ENCODE measurements around the gene ZFAND3.

ZFAND3 gene

DNA sequence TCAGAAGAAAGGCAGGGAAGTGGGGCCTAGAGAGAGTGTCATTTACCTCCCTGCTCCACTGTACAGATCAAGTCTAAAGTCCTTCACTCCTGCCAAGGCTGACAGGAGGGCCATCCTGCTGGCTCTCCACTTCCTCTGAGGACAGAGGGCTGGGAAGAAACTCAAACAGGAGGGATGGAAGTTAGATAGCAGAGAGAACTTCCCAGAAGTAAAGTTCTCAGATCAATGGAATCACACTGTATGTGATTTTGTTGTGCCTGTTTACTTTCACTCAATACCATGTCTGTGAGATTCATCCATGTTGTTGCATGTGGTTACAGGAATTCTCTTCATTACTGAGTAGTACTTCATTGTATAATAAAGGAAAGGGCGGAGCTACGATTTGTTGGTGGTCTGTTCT lies 32.3 kb upstream of the ZFAND3 start:
- DNase-seq (ENCODE audit: extremely low read depth, low read depth), result no peak
- TF ChIP-seq, protein P1, sequence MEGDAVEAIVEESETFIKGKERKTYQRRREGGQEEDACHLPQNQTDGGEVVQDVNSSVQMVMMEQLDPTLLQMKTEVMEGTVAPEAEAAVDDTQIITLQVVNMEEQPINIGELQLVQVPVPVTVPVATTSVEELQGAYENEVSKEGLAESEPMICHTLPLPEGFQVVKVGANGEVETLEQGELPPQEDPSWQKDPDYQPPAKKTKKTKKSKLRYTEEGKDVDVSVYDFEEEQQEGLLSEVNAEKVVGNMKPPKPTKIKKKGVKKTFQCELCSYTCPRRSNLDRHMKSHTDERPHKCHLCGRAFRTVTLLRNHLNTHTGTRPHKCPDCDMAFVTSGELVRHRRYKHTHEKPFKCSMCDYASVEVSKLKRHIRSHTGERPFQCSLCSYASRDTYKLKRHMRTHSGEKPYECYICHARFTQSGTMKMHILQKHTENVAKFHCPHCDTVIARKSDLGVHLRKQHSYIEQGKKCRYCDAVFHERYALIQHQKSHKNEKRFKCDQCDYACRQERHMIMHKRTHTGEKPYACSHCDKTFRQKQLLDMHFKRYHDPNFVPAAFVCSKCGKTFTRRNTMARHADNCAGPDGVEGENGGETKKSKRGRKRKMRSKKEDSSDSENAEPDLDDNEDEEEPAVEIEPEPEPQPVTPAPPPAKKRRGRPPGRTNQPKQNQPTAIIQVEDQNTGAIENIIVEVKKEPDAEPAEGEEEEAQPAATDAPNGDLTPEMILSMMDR (IDR thresholded peaks at IDR 0.05; ENCODE audit: low read depth, low read length), result no peak

DNA sequence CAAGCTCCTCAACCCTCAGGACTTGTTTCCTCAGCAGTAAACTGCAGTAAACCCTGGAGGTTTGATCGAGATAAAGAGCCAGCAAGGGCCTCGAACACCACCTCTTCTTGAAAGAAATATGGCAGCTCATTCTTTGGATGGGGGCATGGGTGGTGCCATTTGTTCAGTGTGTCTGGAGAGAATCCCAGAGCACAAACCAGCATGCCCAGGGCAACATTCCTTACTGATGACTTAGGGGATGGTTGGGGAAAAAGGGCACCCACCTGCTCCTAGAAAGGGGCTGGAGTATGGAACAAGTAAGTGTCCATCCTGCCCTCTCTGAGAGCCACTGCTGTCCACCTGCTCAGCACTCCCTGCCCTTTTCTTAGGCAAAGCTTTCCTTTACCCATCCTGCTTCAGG lies 31.3 kb upstream of the ZFAND3 start:
- no peak for DNase-seq (ENCODE audit: extremely low read depth, low read depth)
- TF ChIP-seq, protein P1 (IDR thresholded peaks at IDR 0.05; ENCODE audit: low read depth, low read length), result no peak

- TF ChIP-seq, protein P1 (IDR thresholded peaks at IDR 0.05; ENCODE audit: low read depth, low read length), result peak; percentile 97
- peak; percentile 93 for DNase-seq (ENCODE audit: extremely low read depth, low read depth)
Observed at GRCh38 chr6:37791156-37791919, 28.2 kb upstream of the ZFAND3 start.

- no peak for DNase-seq (ENCODE audit: extremely low read depth, low read depth)
- TF ChIP-seq, protein P1 (IDR thresholded peaks at IDR 0.05; ENCODE audit: low read depth, low read length), result no peak
Observed at GRCh38 chr6:37792457-37793033, 27.0 kb upstream of the ZFAND3 start.

DNA sequence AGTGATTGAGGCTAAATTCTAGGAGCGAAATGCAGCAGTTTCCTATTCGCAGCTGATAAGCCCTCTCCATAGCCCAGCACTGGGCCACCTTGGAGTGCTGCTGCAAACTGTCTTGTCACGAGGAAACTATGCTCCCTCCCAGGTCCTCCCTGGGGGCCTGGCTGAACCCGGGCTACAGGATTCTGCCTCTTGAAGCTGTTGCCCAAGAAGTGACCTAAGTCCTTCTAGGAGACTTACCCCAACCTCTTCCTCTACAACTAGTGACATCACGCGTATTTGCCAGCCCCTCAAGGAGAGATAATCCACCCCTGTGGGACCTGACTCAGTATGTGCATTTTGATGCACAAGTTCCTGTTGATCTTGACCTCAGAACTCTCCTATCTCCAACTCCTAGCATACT lies 26.5 kb upstream of the ZFAND3 start:
- TF ChIP-seq, protein P1 (IDR thresholded peaks at IDR 0.05; ENCODE audit: low read depth, low read length), result no peak
- DNase-seq (ENCODE audit: extremely low read depth, low read depth), result no peak

GRCh38 chr6:37794825-37795224 lies 24.7 kb upstream of the ZFAND3 start:
- TF ChIP-seq, protein P1 (IDR thresholded peaks at IDR 0.05; ENCODE audit: low read depth, low read length), result no peak
- DNase-seq (ENCODE audit: extremely low read depth, low read depth), result no peak

GRCh38 chr6:37798436-37799262 lies 20.9 kb upstream of the ZFAND3 start:
- TF ChIP-seq, protein P1 (IDR thresholded peaks at IDR 0.05; ENCODE audit: low read depth, low read length), result no peak
- no peak for DNase-seq (ENCODE audit: extremely low read depth, low read depth)

Measured in AG09319 (cell line).